Prostate gland (tissue), 2 donors: Measurements from ENCODE around the gene UBR4. TPM values are rescaled to one million over a fixed set of nuclear protein-coding genes. Genes with fewer than 3 reads are reported as not detected.

Experiments used
- DNase-seq: peaks from one replicate; pipeline ENCODE4 v3.0.0-alpha.2; 2019; ENCODE audit warnings: low spot score
- H3K27ac ChIP-seq, 2 donors: fragments of 200-600 bp; sonication (generic); 2 replicates each; pipeline ENCODE4 v1.5.1; 2017 to 2019
- H3K27me3 ChIP-seq: fragments of 200-600 bp; sonication (generic); replicated peaks from 2 replicates; pipeline ENCODE4 v1.5.1; 2019; ENCODE audit not compliant: insufficient read depth
- H3K36me3 ChIP-seq, 2 donors: fragments of 200-600 bp; sonication (generic); 1 replicate in 1 of 2; 2 replicates in 1 of 2; pipeline versions ENCODE4 v1.5.1 to v1.8.1; 2017 to 2019
- H3K4me1 ChIP-seq: fragments of 200-600 bp; sonication (generic); replicated peaks from 2 replicates; pipeline ENCODE4 v1.5.1; 2019
- H3K4me3 ChIP-seq, 2 donors: fragments of 200-600 bp; sonication (generic); 2 replicates each; pipeline ENCODE4 v1.5.1; 2017 to 2019
- H3K9me3 ChIP-seq: fragments of 200-600 bp; sonication (generic); 2 replicates; pipeline ENCODE4 v1.5.1; 2017
- CTCF ChIP-seq, 4 experiments: fragments of 200-600 bp in 2 of 4; fragments of 450-650 bp in 2 of 4; sonication (generic) in 2 of 4; IDR thresholded peaks; 1 replicate in 3 of 4; 2 replicates in 1 of 4; pipeline ENCODE4 v1.5.1; 2016 to 2019; ENCODE audit warnings: antibody characterized with exemption in 4 of 4, mild to moderate bottlenecking in 2 of 4, moderate library complexity in 2 of 4
- POLR2A ChIP-seq: fragments of 450-650 bp; IDR thresholded peaks from one replicate; pipeline ENCODE4 v1.6.1; 2016; ENCODE audit warnings: antibody characterized with exemption, mild to moderate bottlenecking
- POLR2AphosphoS5 ChIP-seq: sonication (generic); formaldehyde crosslinking; IDR thresholded peaks from one replicate; pipeline ENCODE4 v1.6.1; 2017; ENCODE audit warnings: antibody characterized with exemption
- WGBS: methylation state at CpG from one replicate; pipeline ENCODE4 v1.1.5; 2018; 5-methylcytosine and 5-hydroxymethylcytosine counted together
- intact Hi-C: fragments of 100-400 bp; cut with DNase I; formaldehyde crosslinking; loops from one replicate; pipeline ENCODE4 v1.14.2; 2022
- total RNA-seq, 2 donors: library from RNA; depleted of rRNA; stranded (reverse); fragments of >200 nt; gene quantifications; one replicate each; pipeline ENCODE4 v1.1.0, GENCODE V29; 2016

Gene UBR4
- total RNA-seq, 2 donors from 2014 or later = 93.5 to 311 TPM

GRCh38 chr1:19210772-19211549 is 895 bp upstream of the UBR4 start:
- no peaks in the 10 kb centered on the region for H3K9me3 ChIP-seq
- intact Hi-C loops = no loop called here
- WGBS = 17% methylated on average over 12 of the region's 12 CpGs

GRCh38 chr1:19209439-19209989 is 552 bp downstream of the UBR4 start:
- H3K27me3 ChIP-seq = no peaks in the 10 kb centered on the region
- intact Hi-C loops = no loop called here
- peak overlapping the region; percentile 89 to 95 for H3K4me3 ChIP-seq
- no peaks in the 10 kb centered on the region for H3K36me3 ChIP-seq
- H3K9me3 ChIP-seq = no peaks in the 10 kb centered on the region
- H3K27ac ChIP-seq = peak overlapping the region; percentile 89 to 95
- WGBS = under 1% methylated on average over 28 of the region's 28 CpGs
- TF ChIP-seq POLR2A (no peak), CTCF (IDR thresholded peaks at IDR 0.05) (no peak), POLR2AphosphoS5 (no peak)
- DNase-seq = peak; percentile 14
- H3K4me1 ChIP-seq = peaks cover 10% of the 10 kb centered on the region

More at GRCh38 chr1:19210772-19211549, 895 bp upstream of the UBR4 start:
- no peak for DNase-seq
- H3K27me3 ChIP-seq = no peaks in the 10 kb centered on the region
- H3K4me1 ChIP-seq = peaks cover 10% of the 10 kb centered on the region
- no peaks in the 10 kb centered on the region for H3K36me3 ChIP-seq
- peak overlapping the region; percentile 89 to 95 for H3K27ac ChIP-seq
- H3K4me3 ChIP-seq = peak overlapping the region; percentile 89 to 95
- TF ChIP-seq POLR2AphosphoS5 = no peak
- TF ChIP-seq CTCF (IDR thresholded peaks at IDR 0.05) = no peak
- no peak for TF ChIP-seq POLR2A

- Histone ChIP-seq H3K9me3 (no peaks in the 10 kb centered on the region), H3K27ac (peak overlapping the region; percentile 89 to 95), H3K4me3 (peak overlapping the region; percentile 89 to 95), H3K4me1 (peaks cover 10% of the 10 kb centered on the region), H3K36me3 (no peaks in the 10 kb centered on the region), H3K27me3 (no peaks in the 10 kb centered on the region)
- intact Hi-C loops = no loop called here
- 5% methylated on average over 8 of the region's 8 CpGs for whole genome bisulfite sequencing
- DNase-seq = no peak
- TF ChIP-seq POLR2AphosphoS5 (no peak), POLR2A (no peak), CTCF (IDR thresholded peaks at IDR 0.05) (no peak)
These were observed 1.2 kb downstream of the UBR4 start for GRCh38 chr1:19208710-19209438.

GRCh38 chr1:19206947-19207346 is 3.1 kb downstream of the UBR4 start:
- Histone ChIP-seq H3K36me3 (no peaks in the 10 kb centered on the region), H3K4me1 (peaks cover 13% of the 10 kb centered on the region), H3K27me3 (no peaks in the 10 kb centered on the region), H3K9me3 (no peaks in the 10 kb centered on the region), H3K4me3 (no peak overlapping the region), H3K27ac (no peak overlapping the region)
- 79% methylated on average over 3 of the region's 3 CpGs for WGBS
- no peak for DNase-seq
- TF ChIP-seq POLR2AphosphoS5 (no peak), CTCF (IDR thresholded peaks at IDR 0.05) (no peak), POLR2A (no peak)
- intact Hi-C loops = no loop called here
